PC-3 (cell line): ENCODE data around the gene RBM12. TPM values are rescaled to one million over a fixed set of nuclear protein-coding genes. Genes with fewer than 3 reads are reported as not detected.

Source experiments
- ATAC-seq: fragments of 200-7000 bp; cut with Tn5 transposase; 2 replicates; pipeline ENCODE4 v1.9.1; 2020; ENCODE audit warnings: mild to moderate bottlenecking, moderate library complexity
- BruUV-seq: library from RNA; stranded (reverse); fragments of 400-500 nt; replicated peaks from 2 replicates; lab custom pipeline; 2021; lab: Mats Ljungman, UMichigan
- CTCF ChIA-PET: fragments of 300-600 bp; sonication (Branson Sonifier 250); formaldehyde crosslinking; loops from one replicate; lab custom pipeline; 2022; ENCODE audit warnings: antibody characterized with exemption; lab: Charles Lee
- POLR2A ChIA-PET: fragments of 300-600 bp; sonication (Branson Sonifier 250); formaldehyde crosslinking; loops from one replicate; lab custom pipeline; 2022; ENCODE audit warnings: antibody characterized with exemption; ENCODE audit not compliant: unreplicated experiment; lab: Charles Lee
- DNase-seq: peaks from one replicate; pipeline ENCODE4 v3.0.0-alpha.2; 2015
- H2AFZ ChIP-seq: fragments of 300-600 bp; sonication (generic); 2 replicates; pipeline ENCODE4 v1.6.0; 2016; ENCODE audit warnings: antibody characterized with exemption, low read length
- H3F3A ChIP-seq: fragments of 300-600 bp; sonication (generic); one replicate; pipeline ENCODE4 v1.6.0; 2017; ENCODE audit warnings: antibody characterized with exemption, low read length, control low read depth, mild to moderate bottlenecking; ENCODE audit not compliant: unreplicated experiment
- H3K27ac ChIP-seq: fragments of 300-600 bp; sonication (generic); 2 replicates; pipeline ENCODE4 v1.5.1; 2016; ENCODE audit warnings: mild to moderate bottlenecking, low read length
- H3K27me3 ChIP-seq: fragments of 300-600 bp; sonication (generic); 2 replicates; pipeline ENCODE4 v1.6.1; 2016; ENCODE audit warnings: low read length, mixed read lengths
- H3K36me3 ChIP-seq: fragments of 300-600 bp; sonication (generic); 2 replicates; pipeline ENCODE4 v1.6.1; 2016; ENCODE audit warnings: low read depth, mixed run types, low read length, mixed read lengths
- H3K4me1 ChIP-seq: fragments of 300-600 bp; sonication (generic); 2 replicates; pipeline ENCODE4 v1.5.1; 2016; ENCODE audit warnings: low read length; ENCODE audit not compliant: insufficient read depth
- H3K4me2 ChIP-seq: fragments of 300-600 bp; sonication (generic); 2 replicates; pipeline ENCODE4 v1.6.0; 2016; ENCODE audit warnings: low read length
- H3K4me3 ChIP-seq: fragments of 300-600 bp; sonication (generic); 2 replicates; pipeline ENCODE4 v1.5.1; 2016; ENCODE audit warnings: mild to moderate bottlenecking, low read length, mixed read lengths
- H3K79me2 ChIP-seq: fragments of 300-600 bp; sonication (generic); 2 replicates; pipeline ENCODE4 v1.6.1; 2017; ENCODE audit warnings: low read length, mixed read lengths
- H3K9ac ChIP-seq: fragments of 300-600 bp; sonication (generic); 2 replicates; pipeline ENCODE4 v1.6.0; 2016; ENCODE audit warnings: mild to moderate bottlenecking, low read length
- H3K9me2 ChIP-seq: fragments of 300-600 bp; sonication (generic); replicated peaks from 2 replicates; pipeline ENCODE4 v1.6.1; 2016; ENCODE audit warnings: mixed run types, low read length, mixed read lengths
- H3K9me3 ChIP-seq: fragments of 300-600 bp; sonication (generic); 2 replicates; pipeline ENCODE4 v1.6.1; 2016; ENCODE audit warnings: low read length, mixed read lengths
- H4K20me1 ChIP-seq: fragments of 300-600 bp; sonication (generic); 2 replicates; pipeline ENCODE4 v1.6.1; 2016; ENCODE audit warnings: low read length, mixed read lengths
- CTCF ChIP-seq: fragments of 300-600 bp; sonication (generic); conservative IDR thresholded peaks from 2 replicates; pipeline ENCODE4 v1.5.1; 2017; ENCODE audit warnings: antibody characterized with exemption, low read depth, mild to moderate bottlenecking, low read length
- EZH2 ChIP-seq: fragments of 300-600 bp; sonication (generic); IDR thresholded peaks from one replicate; pipeline ENCODE4 v1.6.1; 2017; ENCODE audit warnings: antibody characterized with exemption, mild to moderate bottlenecking, low read length; ENCODE audit not compliant: unreplicated experiment
- EZH2phosphoT487 ChIP-seq: fragments of 300-600 bp; sonication (generic); IDR thresholded peaks from 2 replicates; pipeline ENCODE4 v1.6.1; 2018; ENCODE audit warnings: mild to moderate bottlenecking, antibody characterized with exemption, low read length, borderline replicate concordance
- intact Hi-C: fragments of 100-400 bp; cut with micrococcal nuclease; formaldehyde crosslinking; loops from 2 replicates; pipeline ENCODE4 v1.9.0; 2023
- total RNA-seq: library from RNA; depleted of rRNA; stranded (reverse); fragments of >200 nt; gene quantifications from 2 replicates; pipeline ENCODE4 v1.2.3, GENCODE V29; 2014

Gene RBM12
- total RNA-seq, 1 experiment from 2014 or later: 53.6 TPM

- intact Hi-C loops: no loop called here
- no peaks in the 10 kb centered on the region for H3K79me2 ChIP-seq
- TSS peak; percentile 31 for BruUV-seq
- no peaks in the 10 kb centered on the region for H3F3A ChIP-seq
- H4K20me1 ChIP-seq: no peaks in the 10 kb centered on the region
- no peaks in the 10 kb centered on the region for H3K9me2 ChIP-seq
- H3K36me3 ChIP-seq: peaks cover 42% of the 10 kb centered on the region
- ChIA-PET CTCF (no interaction called here), POLR2A (no interaction called here)
- no peak for DNase-seq
- no peaks in the 10 kb centered on the region for H3K9me3 ChIP-seq
- H3K4me3 ChIP-seq: no peak overlapping the region
- H3K4me2 ChIP-seq: no peak overlapping the region
- TF ChIP-seq CTCF: no peak
- TF ChIP-seq EZH2: no peak
- TF ChIP-seq EZH2phosphoT487: no peak
- no peak overlapping the region for H2AFZ ChIP-seq
- H3K27me3 ChIP-seq: no peaks in the 10 kb centered on the region
- H3K9ac ChIP-seq: no peak overlapping the region
- no peak for ATAC-seq
- peaks cover 13% of the 10 kb centered on the region for H3K4me1 ChIP-seq
- peak overlapping the region; percentile 16; the same call in 1 of the 2 replicates for H3K27ac ChIP-seq
These were observed 38.2 kb downstream of the RBM12 start for GRCh38 chr20:35626386-35627001.

- TF ChIP-seq CTCF (no peak), EZH2phosphoT487 (no peak), EZH2 (no peak)
- H3K9me3 ChIP-seq: no peaks in the 10 kb centered on the region
- no peaks in the 10 kb centered on the region for H4K20me1 ChIP-seq
- no peak overlapping the region for H3K4me2 ChIP-seq
- H3K9me2 ChIP-seq: no peaks in the 10 kb centered on the region
- H3K4me1 ChIP-seq: peaks cover 13% of the 10 kb centered on the region
- H3K27me3 ChIP-seq: no peaks in the 10 kb centered on the region
- ChIA-PET CTCF (no interaction called here), POLR2A (no interaction called here)
- H3K4me3 ChIP-seq: no peak overlapping the region
- peak overlapping the region; percentile 16; the same call in 1 of the 2 replicates for H3K27ac ChIP-seq
- H2AFZ ChIP-seq: no peak overlapping the region
- BruUV-seq: no TSS peak
- DNase-seq (peak; percentile 43), ATAC-seq (peak; percentile 91)
- H3K9ac ChIP-seq: no peak overlapping the region
- no peaks in the 10 kb centered on the region for H3F3A ChIP-seq
- H3K79me2 ChIP-seq: no peaks in the 10 kb centered on the region
- peaks cover 40% of the 10 kb centered on the region for H3K36me3 ChIP-seq
- intact Hi-C loops: no loop called here
These were observed 38.9 kb downstream of the RBM12 start for GRCh38 chr20:35625584-35626385.

- no TSS peak for BruUV-seq
- POLR2A ChIA-PET: no interaction called here
These were observed 43.1 kb downstream of the RBM12 start for GRCh38 chr20:35621560-35621946.

More at GRCh38 chr20:35621560-35621946, 43.1 kb downstream of the RBM12 start:
- Histone ChIP-seq H3K9ac (no peak overlapping the region), H2AFZ (no peak overlapping the region), H3K36me3 (peaks cover 19% of the 10 kb centered on the region), H3K79me2 (peaks cover 15% of the 10 kb centered on the region), H3K4me3 (no peak overlapping the region), H3K9me3 (no peaks in the 10 kb centered on the region), H3K9me2 (no peaks in the 10 kb centered on the region), H3K27ac (no peak overlapping the region), H3F3A (no peaks in the 10 kb centered on the region), H3K4me2 (no peak overlapping the region), H3K4me1 (peaks cover 38% of the 10 kb centered on the region), H4K20me1 (no peaks in the 10 kb centered on the region), H3K27me3 (no peaks in the 10 kb centered on the region)
- no peak for TF ChIP-seq EZH2
- TF ChIP-seq EZH2phosphoT487: no peak
- TF ChIP-seq CTCF: peak; percentile 32; the same call in 1 of the 2 replicates
- no peak for DNase-seq
- no peak for ATAC-seq
- CTCF ChIA-PET: no interaction called here
- intact Hi-C loops: no loop called here
